H1 (cell line): ENCODE results near the gene TRAF3. TPM values are rescaled to one million over a fixed set of nuclear protein-coding genes. Genes with fewer than 3 reads are reported as not detected.

ENCODE experiments used
- CTCF ChIA-PET: fragments of 300-600 bp; sonication (Branson Sonifier 250); formaldehyde crosslinking; loops from one replicate; lab custom pipeline; 2021; ENCODE audit not compliant: partially characterized antibody; lab: Charles Lee
- POLR2A ChIA-PET: fragments of 300-600 bp; sonication (Branson Sonifier 250); formaldehyde crosslinking; loops from one replicate; lab custom pipeline; 2021; ENCODE audit warnings: inconsistent platforms; ENCODE audit not compliant: partially characterized antibody; lab: Charles Lee
- DNase-seq, 2 experiments: peaks; one replicate each; pipeline versions ENCODE4 v3.0.0 to v3.0.0-alpha.2; 2010 to 2022; ENCODE audit warnings: low spot score in 2 of 2, low read depth in 1 of 2, mixed read lengths in 1 of 2
- FAIRE-seq: peaks from 2 replicates; lab custom pipeline; 2011; peaks lifted over from hg19 to GRCh38; lab: Jason Lieb, UNC
- H2AFZ ChIP-seq: 2 replicates; pipeline ENCODE4 v1.8.1; 2012; ENCODE audit warnings: low read length, inconsistent platforms
- H2AK5ac ChIP-seq: 2 replicates; pipeline ENCODE4 v1.6.1; 2013; ENCODE audit warnings: low read depth, low read length
- H2BK120ac ChIP-seq: replicated peaks from 2 replicates; pipeline ENCODE3; 2013; ENCODE audit warnings: low read depth, low read length, inconsistent platforms
- H2BK12ac ChIP-seq: 2 replicates; pipeline ENCODE4 v1.6.1; 2013; ENCODE audit warnings: low read depth, low read length
- H2BK15ac ChIP-seq: 2 replicates; pipeline ENCODE4 v1.6.1; 2013; ENCODE audit warnings: low read length
- H2BK20ac ChIP-seq: 2 replicates; pipeline ENCODE4 v1.6.1; 2013; ENCODE audit warnings: low read length
- H2BK5ac ChIP-seq: 2 replicates; pipeline ENCODE4 v1.6.1; 2013; ENCODE audit warnings: low read depth, low read length
- H3K14ac ChIP-seq: 2 replicates; pipeline ENCODE4 v1.6.1; 2013; ENCODE audit warnings: inconsistent platforms; ENCODE audit not compliant: insufficient read length
- H3K18ac ChIP-seq: 2 replicates; pipeline ENCODE4 v1.6.1; 2013; ENCODE audit warnings: low read length; ENCODE audit errors: extremely low read depth
- H3K23ac ChIP-seq: 2 replicates; pipeline ENCODE4 v1.6.1; 2013; ENCODE audit warnings: inconsistent platforms; ENCODE audit not compliant: insufficient read length
- H3K23me2 ChIP-seq: 2 replicates; pipeline ENCODE4 v1.6.1; 2013; ENCODE audit warnings: low read depth, low read length
- H3K27ac ChIP-seq: 2 replicates; pipeline ENCODE4 v1.6.1; 2011; ENCODE audit warnings: low read depth, low read length, inconsistent platforms
- H3K27me3 ChIP-seq, 4 experiments: replicated peaks in 1 of 4; 1 replicate in 1 of 4; 2 replicates in 3 of 4; pipeline versions ENCODE4 v1.6.1 to v1.8.1; 2011 to 2013; ENCODE audit warnings: low read length in 3 of 4, mild to moderate bottlenecking in 3 of 4, inconsistent platforms in 2 of 4, mixed read lengths in 2 of 4, moderate library complexity in 1 of 4; ENCODE audit not compliant: control insufficient read depth in 3 of 4, insufficient read depth in 3 of 4; ENCODE audit errors: extremely low read depth in 1 of 4
- H3K36me3 ChIP-seq, 4 experiments: 2 replicates each; pipeline versions ENCODE4 v1.6.1 to v1.8.1; 2011 to 2013; ENCODE audit warnings: mild to moderate bottlenecking in 4 of 4, low read length in 3 of 4, moderate library complexity in 2 of 4, control low read depth in 1 of 4, inconsistent platforms in 1 of 4; ENCODE audit not compliant: insufficient read depth in 4 of 4, control insufficient read depth in 2 of 4
- H3K4ac ChIP-seq: replicated peaks from 2 replicates; pipeline ENCODE3; 2013; ENCODE audit warnings: low read length, low read depth, mixed read lengths, inconsistent platforms; ENCODE audit not compliant: insufficient read length
- H3K4me1 ChIP-seq, 4 experiments: replicated peaks in 1 of 4; 1 replicate in 1 of 4; 2 replicates in 3 of 4; pipeline versions ENCODE4 v1.6.1 to v1.8.1; 2011 to 2013; ENCODE audit warnings: low read length in 3 of 4, inconsistent platforms in 2 of 4, mixed read lengths in 1 of 4; ENCODE audit not compliant: insufficient read depth in 4 of 4, control insufficient read depth in 3 of 4
- H3K4me2 ChIP-seq, 2 experiments: 2 replicates each; pipeline versions ENCODE4 v1.6.1 to v1.8.1; 2011 to 2013; ENCODE audit warnings: low read depth in 2 of 2, low read length in 2 of 2, control low read depth in 1 of 2, inconsistent platforms in 1 of 2, mild to moderate bottlenecking in 1 of 2; ENCODE audit not compliant: insufficient read depth in 1 of 2
- H3K4me3 ChIP-seq, 4 experiments: fragments of 200-600, 300-600 bp in 1 of 4; sonication (generic), shearing (Covaris generic), sonication (Bioruptor Twin) in 1 of 4; 2 replicates each; pipeline versions ENCODE4 v1.5.1 to v1.8.1; 2011 to 2016; ENCODE audit warnings: low read length in 4 of 4, low read depth in 3 of 4, control low read depth in 2 of 4, inconsistent platforms in 2 of 4, mild to moderate bottlenecking in 2 of 4, mixed read lengths in 1 of 4, moderate library complexity in 1 of 4; ENCODE audit not compliant: insufficient read depth in 2 of 4; ENCODE audit errors: extremely low read depth in 1 of 4
- H3K56ac ChIP-seq: replicated peaks from 2 replicates; pipeline ENCODE3; 2013; ENCODE audit warnings: low read depth, mild to moderate bottlenecking, mixed read lengths, low read length, inconsistent platforms; ENCODE audit not compliant: insufficient read length
- H3K79me1 ChIP-seq: 2 replicates; pipeline ENCODE4 v1.6.1; 2013; ENCODE audit warnings: low read depth, low read length, control low read depth
- H3K79me2 ChIP-seq, 2 experiments: 2 replicates each; pipeline versions ENCODE4 v1.6.1 to v1.8.1; 2012 to 2013; ENCODE audit warnings: low read length in 2 of 2, mild to moderate bottlenecking in 2 of 2, inconsistent platforms in 1 of 2; ENCODE audit not compliant: insufficient read depth in 2 of 2, control insufficient read depth in 1 of 2
- H3K9ac ChIP-seq, 4 experiments: replicated peaks in 1 of 4; 1 replicate in 1 of 4; 2 replicates in 3 of 4; pipeline versions ENCODE4 v1.6.1 to v1.8.1; 2011 to 2013; ENCODE audit warnings: low read depth in 3 of 4, low read length in 3 of 4, control low read depth in 2 of 4, mild to moderate bottlenecking in 2 of 4, moderate library complexity in 2 of 4, inconsistent platforms in 1 of 4; ENCODE audit errors: extremely low read depth in 1 of 4
- H3K9me3 ChIP-seq, 2 experiments: 2 replicates each; pipeline versions ENCODE4 v1.6.1 to v1.8.1; 2012 to 2013; ENCODE audit warnings: mild to moderate bottlenecking in 2 of 2, moderate library complexity in 2 of 2, control low read depth in 1 of 2, inconsistent platforms in 1 of 2, low read depth in 1 of 2, low read length in 1 of 2, mixed read lengths in 1 of 2; ENCODE audit not compliant: insufficient read depth in 2 of 2
- H4K20me1 ChIP-seq, 2 experiments: replicated peaks in 1 of 2; 2 replicates each; pipeline versions ENCODE3 to v1.8.1; 2011 to 2013; ENCODE audit warnings: inconsistent platforms in 2 of 2, low read length in 2 of 2, mild to moderate bottlenecking in 1 of 2; ENCODE audit not compliant: insufficient read depth in 2 of 2, control insufficient read depth in 1 of 2
- H4K5ac ChIP-seq: 2 replicates; pipeline ENCODE4 v1.6.1; 2013; ENCODE audit warnings: low read length, low read depth, mixed read lengths, inconsistent platforms; ENCODE audit not compliant: insufficient read length
- H4K8ac ChIP-seq: 2 replicates; pipeline ENCODE4 v1.8.0; 2013; ENCODE audit warnings: mild to moderate bottlenecking, moderate library complexity, low read length, inconsistent platforms; ENCODE audit not compliant: insufficient read depth; ENCODE audit errors: extremely low read depth
- H4K91ac ChIP-seq: replicated peaks from 2 replicates; pipeline ENCODE3; 2013; ENCODE audit warnings: low read length, mixed read lengths, inconsistent platforms; ENCODE audit not compliant: insufficient read length
- ATF2 ChIP-seq: IDR thresholded peaks from 2 replicates; pipeline ENCODE4 v1.6.1; 2012; ENCODE audit warnings: low read length, inconsistent platforms
- FOSL1 ChIP-seq: IDR thresholded peaks from 2 replicates; pipeline ENCODE4 v1.6.1; 2011; ENCODE audit warnings: mild to moderate bottlenecking, low read depth, low read length, moderate library complexity; ENCODE audit not compliant: insufficient read depth
- MAX ChIP-seq: IDR thresholded peaks from 2 replicates; pipeline ENCODE4 v1.6.1; 2012; ENCODE audit warnings: inconsistent platforms
- PHF8 ChIP-seq: fragments of 200-600 bp; sonication (generic); conservative IDR thresholded peaks from 2 replicates; pipeline ENCODE4 v1.7.1; 2012; ENCODE audit warnings: low read depth, mild to moderate bottlenecking, inconsistent platforms, low read length, moderate library complexity
- POLR2AphosphoS5 ChIP-seq: IDR thresholded peaks from 2 replicates; pipeline ENCODE4 v1.6.1; 2011; ENCODE audit warnings: low read depth, low read length
- SIN3A ChIP-seq, 2 experiments: IDR thresholded peaks in 1 of 2; conservative IDR thresholded peaks in 1 of 2; 2 replicates each; pipeline ENCODE4 v1.6.1; 2011 to 2012; ENCODE audit warnings: low read length in 2 of 2, improper control_type of control experiment in 1 of 2, low read depth in 1 of 2, mild to moderate bottlenecking in 1 of 2
- WGBS, 2 experiments: shearing (Covaris generic) in 1 of 2; methylation state at CpG; one replicate each; pipeline versions ENCODE4 v1.1.6 to v1.1.7; 2013 to 2015; ENCODE audit warnings: low lambda C conversion rate in 2 of 2, mixed read lengths in 2 of 2, inconsistent platforms in 1 of 2, low coverage in 1 of 2, missing lambda C conversion rate in 1 of 2; ENCODE audit not compliant: insufficient replicate concordance in 2 of 2, insufficient coverage in 1 of 2, insufficient read length in 1 of 2; ENCODE audit errors: extremely low coverage in 1 of 2, missing lambda C conversion rate in 1 of 2; 5-methylcytosine and 5-hydroxymethylcytosine counted together
- polyA plus RNA-seq, 7 experiments: library from polyadenylated mRNA; depleted of rRNA in 3 of 7; stranded (reverse) in 5 of 7; unstranded in 2 of 7; fragments of >200 nt in 5 of 7; fragments of 200-250 nt in 2 of 7; gene quantifications; 1 replicate in 5 of 7; 2 replicates in 1 of 7; 4 replicates in 1 of 7; pipeline versions ENCODE4 v1.2.1 to v1.2.3, GENCODE V29; 2011 to 2013; ENCODE audit warnings: missing spikeins in 2 of 7, mixed read lengths in 2 of 7
- total RNA-seq: library from RNA; stranded (reverse); fragmentation: NEBNext Ultra II Directional; extraction: Animal tissue kit (Norgen Biotek cat#: 25700); gene quantifications from 2 replicates; pipeline ENCODE4 v1.2.1, GENCODE V29; 2021

The TRAF3 gene
- total and polyA plus RNA-seq, 2 of the 8 experiments (the other 6 are each of a cell fraction or from before 2014, with no cell fraction given) = 5.8 to 12.1 TPM

GRCh38 chr14:102786768-102787167 lies 9.5 kb downstream of the TRAF3 start:
- Histone ChIP-seq H3K4me3 (no peak overlapping the region), H3K27me3 (no peaks in the 10 kb centered on the region), H3K36me3 (no peaks in the 10 kb centered on the region), H2BK15ac (no peak overlapping the region), H3K4ac (no peak overlapping the region)
- WGBS, 2 experiments = 94% methylated on average over 4 of the region's 4 CpGs; no CpG with 5 or more reads in 1 of the 2 experiments
- DNase-seq = no peak
- CTCF ChIA-PET = interaction anchor here (1.6 to 1.9 kb wide), 2 partner anchors 60 to 138 kb away, joined by 5 to 6 read pairs; no protein-coding TSS in a partner anchor
- TF ChIP-seq POLR2AphosphoS5 (no peak), PHF8 (no peak), MAX (no peak), SIN3A (conservative IDR thresholded peaks at IDR 0.05 in 1 of 2, IDR thresholded peaks at IDR 0.05 in 1 of 2; ENCODE audit: low read depth in 1 of 2, low read length in 2 of 2) (no peak), ATF2 (no peak), FOSL1 (no peak)
- TF ChIP-seq, all 59 proteins: peak for 0
- no peak for FAIRE-seq
- H3K9me3 ChIP-seq = no peaks in the 10 kb centered on the region
- no peak overlapping the region for H2AFZ ChIP-seq
- no peaks in the 10 kb centered on the region for H4K20me1 ChIP-seq
- H3K79me1 ChIP-seq = no peaks in the 10 kb centered on the region
- peak overlapping the region; percentile 47 for H4K91ac ChIP-seq
- H4K5ac ChIP-seq = no peak overlapping the region
- H4K8ac ChIP-seq = no peak overlapping the region
- H2BK12ac ChIP-seq = no peak overlapping the region
- POLR2A ChIA-PET = interaction anchor here (0.7 kb wide), 1 partner anchor 168 kb away, joined by 4 read pairs; no protein-coding TSS in a partner anchor
- H3K27ac ChIP-seq = no peak overlapping the region
- no peak overlapping the region for H2AK5ac ChIP-seq
- peaks cover 0 to 16% of the 10 kb centered on the region in 2 experiments; a peak in 2 of 4 replicates for H3K79me2 ChIP-seq
- H2BK20ac ChIP-seq = no peak overlapping the region
- H3K9ac ChIP-seq = no peak overlapping the region
- no peak overlapping the region for H3K14ac ChIP-seq
- no peak overlapping the region for H2BK120ac ChIP-seq
- no peak overlapping the region for H3K56ac ChIP-seq
- no peak overlapping the region for H3K4me2 ChIP-seq
- H3K18ac ChIP-seq = no peak overlapping the region
- 0 out of 7 replicates have a peak, but pooled peaks cover 0 to 3% (median 0%) of the 10 kb centered on the region in 4 experiments for H3K4me1 ChIP-seq
- no peak overlapping the region for H3K23ac ChIP-seq
- no peak overlapping the region for H2BK5ac ChIP-seq
- no peaks in the 10 kb centered on the region for H3K23me2 ChIP-seq
